Right ventricle myocardium inferior (tissue), 1 donor: ENCODE data around the gene SMOC2. TPM values are rescaled to one million over a fixed set of nuclear protein-coding genes. Genes with fewer than 3 reads are reported as not detected.
A peak's percentile ranks its signal among the peaks of the same experiment; 100 is the strongest.

ENCODE experiments used
- ATAC-seq: fragments of 200-7000 bp; cut with Tn5 transposase; one replicate; pipeline ENCODE4 v1.9.1; 2020; ENCODE audit warnings: mild to moderate bottlenecking, moderate library complexity
- DNase-seq: peaks from one replicate; pipeline ENCODE4 v3.0.0; 2021; ENCODE audit errors: missing footprints
- intact Hi-C: fragments of 100-400 bp; cut with DNase I; formaldehyde crosslinking; loops from one replicate; pipeline ENCODE4 v1.11.0; 2022
- total RNA-seq: library from RNA; stranded (reverse); fragmentation: NEBNext Ultra II Directional; extraction: Animal tissue kit (Norgen Biotek cat#: 25700); gene quantifications from one replicate; pipeline ENCODE4 v1.2.1, GENCODE V29; 2021
- donor health status: DM: no; HTN: yes; CAD: no; lungs with severe emphysema.

The SMOC2 gene
- total RNA-seq, 1 donor from 2014 or later = 16.4 TPM

GRCh38 chr6:168577496-168577895 is 136.5 kb downstream of the SMOC2 start:
- ATAC-seq (no peak), DNase-seq (no peak)
- intact Hi-C loops = no loop called here

GRCh38 chr6:168578036-168578435 is 137.1 kb downstream of the SMOC2 start:
- ATAC-seq = no peak
- no peak for DNase-seq
- intact Hi-C loops = no loop called here

GRCh38 chr6:168581236-168581635 is 140.3 kb downstream of the SMOC2 start:
- intact Hi-C loops = no loop called here
- DNase-seq = no peak
- ATAC-seq = no peak

- ATAC-seq (no peak), DNase-seq (no peak)
- intact Hi-C loops = no loop called here
Measured at GRCh38 chr6:168581706-168582105, 140.7 kb downstream of the SMOC2 start.

GRCh38 chr6:168582571-168582981 is 141.6 kb downstream of the SMOC2 start:
- ATAC-seq (no peak), DNase-seq (no peak)
- intact Hi-C loops = no loop called here

GRCh38 chr6:168583126-168583525 is 142.1 kb downstream of the SMOC2 start:
- no peak for DNase-seq
- intact Hi-C loops = no loop called here
- no peak for ATAC-seq

GRCh38 chr6:168583821-168584220 is 142.8 kb downstream of the SMOC2 start:
- intact Hi-C loops = no loop called here
- no peak for DNase-seq
- no peak for ATAC-seq

- ATAC-seq (no peak), DNase-seq (no peak)
- intact Hi-C loops = no loop called here
Measured at GRCh38 chr6:168584249-168584648, 143.3 kb downstream of the SMOC2 start.

- intact Hi-C loops = no loop called here
- no peak for ATAC-seq
- DNase-seq = no peak
Measured at GRCh38 chr6:168584671-168585070, 143.7 kb downstream of the SMOC2 start.

GRCh38 chr6:168585441-168585840 is 144.5 kb downstream of the SMOC2 start:
- intact Hi-C loops = no loop called here
- ATAC-seq (no peak), DNase-seq (no peak)

- intact Hi-C loops = no loop called here
- ATAC-seq = no peak
- no peak for DNase-seq
Measured at GRCh38 chr6:168589275-168589674, 148.3 kb downstream of the SMOC2 start.

- ATAC-seq (no peak), DNase-seq (no peak)
- intact Hi-C loops = no loop called here
Measured at GRCh38 chr6:168590406-168590805, 149.4 kb downstream of the SMOC2 start.

GRCh38 chr6:168596344-168596743 is 155.4 kb downstream of the SMOC2 start:
- DNase-seq = no peak
- intact Hi-C loops = no loop called here
- no peak for ATAC-seq

- intact Hi-C loops = no loop called here
- no peak for DNase-seq
Measured at GRCh38 chr6:168597471-168597875, 156.5 kb downstream of the SMOC2 start.

GRCh38 chr6:168598251-168599117 is 157.5 kb downstream of the SMOC2 start:
- DNase-seq (no peak), ATAC-seq (no peak)
- intact Hi-C loops = no loop called here

More at GRCh38 chr6:168597471-168597875, 156.5 kb downstream of the SMOC2 start:
- ATAC-seq = no peak

- ATAC-seq (peak; percentile 31), DNase-seq (no peak)
- intact Hi-C loops = no loop called here
Measured at GRCh38 chr6:168599118-168599494, 158.1 kb downstream of the SMOC2 start.

GRCh38 chr6:168599769-168600330 is 158.9 kb downstream of the SMOC2 start:
- DNase-seq (no peak), ATAC-seq (no peak)
- intact Hi-C loops = no loop called here

- ATAC-seq (no peak), DNase-seq (no peak)
- intact Hi-C loops = no loop called here
Measured at GRCh38 chr6:168600381-168600780, 159.4 kb downstream of the SMOC2 start.

- ATAC-seq = no peak
- intact Hi-C loops = no loop called here
Measured at GRCh38 chr6:168601111-168601510, 160.1 kb downstream of the SMOC2 start.

GRCh38 chr6:168601546-168601945 is 160.6 kb downstream of the SMOC2 start:
- ATAC-seq (no peak), DNase-seq (no peak)
- intact Hi-C loops = no loop called here

More at GRCh38 chr6:168601111-168601510, 160.1 kb downstream of the SMOC2 start:
- no peak for DNase-seq
